ENCODE data around the gene MAN2A2.
"Not testable (repeated sequence)": the region's sequence is repeated elsewhere in the genome, so short reads cannot be mapped to it uniquely, and the experiment has no call there.

The MAN2A2 gene

DNA sequence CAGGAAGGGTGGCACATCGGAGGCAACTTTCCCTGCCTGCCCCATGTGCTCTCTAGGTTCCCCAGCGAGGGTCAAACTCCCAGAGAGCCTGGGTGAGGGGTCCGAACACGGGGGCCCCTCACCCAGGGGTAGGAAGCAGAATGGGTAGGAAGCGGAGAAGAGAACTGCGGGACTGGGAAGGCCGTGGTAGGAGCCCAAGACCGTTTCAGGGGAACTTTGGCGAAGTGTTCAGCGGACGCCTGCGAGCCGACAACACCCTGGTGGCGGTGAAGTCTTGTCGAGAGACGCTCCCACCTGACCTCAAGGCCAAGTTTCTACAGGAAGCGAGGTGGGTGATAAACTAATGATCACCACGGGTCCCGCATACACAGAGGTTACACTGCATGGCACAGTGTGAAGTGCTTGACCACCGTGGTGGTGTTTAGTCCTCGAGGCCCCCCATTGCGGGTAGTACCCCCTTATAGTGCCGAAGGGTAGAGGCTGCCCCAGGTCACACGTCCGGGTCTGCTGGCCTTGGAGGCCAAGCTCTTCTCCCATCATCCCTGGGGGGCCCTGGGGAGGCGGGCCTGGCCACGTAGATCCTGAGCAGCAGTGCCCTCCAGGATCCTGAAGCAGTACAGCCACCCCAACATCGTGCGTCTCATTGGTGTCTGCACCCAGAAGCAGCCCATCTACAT is 10.5 kb upstream of the MAN2A2 start:
- Histone ChIP-seq H4K12ac (ENCODE audit: low read depth, low read length) (no peak overlapping the region), H2AK5ac (ENCODE audit: low read length) (no peak overlapping the region), H3K14ac (ENCODE audit: low read length) (no peak overlapping the region), H3K18ac (ENCODE audit: low read length) (no peak overlapping the region), H3K23ac (ENCODE audit: low read length) (no peak overlapping the region), H2BK120ac (ENCODE audit: insufficient read depth, low read length, poor library complexity) (no peak overlapping the region), H3K27ac (ENCODE audit: low read depth, low read length) (no peak overlapping the region), H2AFZ (ENCODE audit: insufficient read depth, low read length, poor library complexity) (no peak overlapping the region), H2BK12ac (ENCODE audit: low read length) (no peak overlapping the region), H2BK5ac (ENCODE audit: low read depth, low read length, poor library complexity) (no peak overlapping the region), H3K36me3 (ENCODE audit: control insufficient read depth in 1 of 2, insufficient read depth in 2 of 2, low read length in 2 of 2) (peaks cover 59 to 61% of the 10 kb centered on the region in 2 experiments), H3K9ac (ENCODE audit: low read length) (no peak overlapping the region), H3K4me2 (ENCODE audit: low read length) (no peak overlapping the region), H4K8ac (ENCODE audit: low read depth, low read length) (no peak overlapping the region), H3K9me3 (ENCODE audit: insufficient read depth, low read depth, low read length) (peaks cover 4% of the 10 kb centered on the region), H4K91ac (ENCODE audit: low read depth, low read length) (no peak overlapping the region), H3K27me3 (ENCODE audit: insufficient read depth, low read length) (no peaks in the 10 kb centered on the region), H3K4me3 (ENCODE audit: low read depth, low read length) (no peak overlapping the region), H3K79me1 (ENCODE audit: low read length) (no peaks in the 10 kb centered on the region), H3K4me1 (ENCODE audit: control insufficient read depth in 1 of 2, insufficient read depth in 2 of 2, low read length in 2 of 2) (no peaks in the 10 kb centered on the region), H3K4ac (ENCODE audit: low read depth, low read length) (no peak overlapping the region), H3K79me2 (ENCODE audit: control insufficient read depth, insufficient read depth, low read length, poor library complexity) (no peaks in the 10 kb centered on the region)
- no peak for DNase-seq
- WGBS (ENCODE audit: extremely low coverage, insufficient coverage, insufficient read length), result no CpG with 5 or more reads among the region's 29 CpGs

DNA sequence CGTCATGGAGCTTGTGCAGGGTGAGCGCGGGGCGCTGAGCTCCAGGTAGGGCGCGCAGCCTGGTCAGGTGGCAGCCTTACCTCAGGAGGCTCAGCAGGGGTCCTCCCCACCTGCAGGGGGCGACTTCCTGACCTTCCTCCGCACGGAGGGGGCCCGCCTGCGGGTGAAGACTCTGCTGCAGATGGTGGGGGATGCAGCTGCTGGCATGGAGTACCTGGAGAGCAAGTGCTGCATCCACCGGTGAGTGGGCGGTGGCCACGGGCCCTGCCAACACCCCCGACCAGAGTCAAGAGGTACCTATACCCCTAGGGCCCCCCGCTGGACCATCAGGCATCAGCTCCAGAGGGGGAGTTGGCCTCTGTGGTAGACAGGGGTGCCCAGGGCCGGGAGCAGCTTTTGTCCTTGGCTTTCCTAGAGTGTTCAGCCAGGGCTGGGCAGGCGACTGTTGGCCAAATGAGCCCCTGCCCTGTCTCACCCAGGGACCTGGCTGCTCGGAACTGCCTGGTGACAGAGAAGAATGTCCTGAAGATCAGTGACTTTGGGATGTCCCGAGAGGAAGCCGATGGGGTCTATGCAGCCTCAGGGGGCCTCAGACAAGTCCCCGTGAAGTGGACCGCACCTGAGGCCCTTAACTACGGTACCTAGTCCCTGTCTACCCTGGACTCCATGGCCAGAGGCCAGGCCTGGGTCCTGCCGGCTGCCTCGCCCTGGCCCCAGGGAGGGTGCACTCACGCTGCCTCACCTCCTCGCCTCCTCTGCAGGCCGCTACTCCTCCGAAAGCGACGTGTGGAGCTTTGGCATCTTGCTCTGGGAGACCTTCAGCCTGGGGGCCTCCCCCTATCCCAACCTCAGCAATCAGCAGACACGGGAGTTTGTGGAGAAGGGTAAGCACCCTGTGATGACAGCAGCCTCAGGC is 9.7 kb upstream of the MAN2A2 start:
- WGBS (ENCODE audit: extremely low coverage, insufficient coverage, insufficient read length), result no CpG with 5 or more reads among the region's 33 CpGs
- Histone ChIP-seq H3K79me2 (ENCODE audit: control insufficient read depth, insufficient read depth, low read length, poor library complexity) (no peaks in the 10 kb centered on the region), H2BK12ac (ENCODE audit: low read length) (no peak overlapping the region)

DNA sequence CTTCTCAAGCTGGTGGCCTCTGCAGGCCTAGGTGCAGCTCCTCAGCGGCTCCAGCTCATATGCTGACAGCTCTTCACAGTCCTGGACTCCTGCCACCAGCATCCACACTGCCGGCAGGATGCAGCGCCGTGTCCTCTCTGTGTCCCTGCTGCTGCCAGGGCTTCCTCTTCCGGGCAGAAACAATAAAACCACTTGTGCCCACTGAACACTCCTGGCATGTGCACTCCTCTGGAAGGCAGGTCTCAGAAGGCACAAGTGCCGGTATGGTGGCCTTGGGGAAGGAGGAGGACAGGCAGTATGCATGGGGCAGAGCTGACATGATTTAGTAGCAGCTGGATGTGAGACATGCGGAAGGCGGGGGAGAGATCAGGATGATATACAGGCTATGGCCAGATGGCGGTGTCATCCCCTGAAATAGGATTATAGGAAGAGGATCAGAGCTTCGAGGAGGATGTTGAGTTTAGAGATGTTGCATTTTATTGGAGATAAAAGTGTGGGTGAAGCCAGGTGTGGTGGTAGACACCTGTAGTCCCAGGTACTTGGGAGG is 7.5 kb upstream of the MAN2A2 start:
- no peak overlapping the region for H3K4ac ChIP-seq (ENCODE audit: low read depth, low read length)
- no peak overlapping the region for H3K4me3 ChIP-seq (ENCODE audit: low read depth, low read length)
- H2AFZ ChIP-seq (ENCODE audit: insufficient read depth, low read length, poor library complexity), result no peak overlapping the region
- H3K9me3 ChIP-seq (ENCODE audit: insufficient read depth, low read depth, low read length), result peaks cover 2% of the 10 kb centered on the region
- no peak overlapping the region for H4K8ac ChIP-seq (ENCODE audit: low read depth, low read length)
- H3K23ac ChIP-seq (ENCODE audit: low read length), result no peak overlapping the region
- H4K12ac ChIP-seq (ENCODE audit: low read depth, low read length), result no peak overlapping the region
- H3K9ac ChIP-seq (ENCODE audit: low read length), result no peak overlapping the region
- no peaks in the 10 kb centered on the region for H3K79me1 ChIP-seq (ENCODE audit: low read length)
- H2BK12ac ChIP-seq (ENCODE audit: low read length), result no peak overlapping the region
- no peak overlapping the region for H4K91ac ChIP-seq (ENCODE audit: low read depth, low read length)
- H3K4me1 ChIP-seq (ENCODE audit: control insufficient read depth in 1 of 2, insufficient read depth in 2 of 2, low read length in 2 of 2), result no peaks in the 10 kb centered on the region
- H3K14ac ChIP-seq (ENCODE audit: low read length), result no peak overlapping the region
- H3K79me2 ChIP-seq (ENCODE audit: control insufficient read depth, insufficient read depth, low read length, poor library complexity), result no peaks in the 10 kb centered on the region
- peaks cover 43 to 45% of the 10 kb centered on the region in 2 experiments for H3K36me3 ChIP-seq (ENCODE audit: control insufficient read depth in 1 of 2, insufficient read depth in 2 of 2, low read length in 2 of 2)
- H3K27ac ChIP-seq (ENCODE audit: low read depth, low read length), result no peak overlapping the region
- no peak overlapping the region for H3K4me2 ChIP-seq (ENCODE audit: low read length)
- DNase-seq, result no peak
- no peak overlapping the region for H3K18ac ChIP-seq (ENCODE audit: low read length)
- no peak overlapping the region for H2AK5ac ChIP-seq (ENCODE audit: low read length)
- H2BK120ac ChIP-seq (ENCODE audit: insufficient read depth, low read length, poor library complexity), result no peak overlapping the region
- WGBS (ENCODE audit: extremely low coverage, insufficient coverage, insufficient read length), result no CpG with 5 or more reads among the region's 10 CpGs
- H3K27me3 ChIP-seq (ENCODE audit: insufficient read depth, low read length), result no peaks in the 10 kb centered on the region
- no peak overlapping the region for H2BK5ac ChIP-seq (ENCODE audit: low read depth, low read length, poor library complexity)

More for the DNA sequence above, 9.7 kb upstream of the MAN2A2 start:
- H3K4me3 ChIP-seq (ENCODE audit: low read depth, low read length), result no peak overlapping the region
- no peak overlapping the region for H4K12ac ChIP-seq (ENCODE audit: low read depth, low read length)
- no peak overlapping the region for H2BK120ac ChIP-seq (ENCODE audit: insufficient read depth, low read length, poor library complexity)
- H3K9ac ChIP-seq (ENCODE audit: low read length), result no peak overlapping the region
- peaks cover 4% of the 10 kb centered on the region for H3K9me3 ChIP-seq (ENCODE audit: insufficient read depth, low read depth, low read length)
- no peaks in the 10 kb centered on the region for H3K4me1 ChIP-seq (ENCODE audit: control insufficient read depth in 1 of 2, insufficient read depth in 2 of 2, low read length in 2 of 2)
- no peak overlapping the region for H3K18ac ChIP-seq (ENCODE audit: low read length)
- H2AFZ ChIP-seq (ENCODE audit: insufficient read depth, low read length, poor library complexity), result no peak overlapping the region
- H3K23ac ChIP-seq (ENCODE audit: low read length), result no peak overlapping the region
- no peak overlapping the region for H3K4ac ChIP-seq (ENCODE audit: low read depth, low read length)
- H3K79me1 ChIP-seq (ENCODE audit: low read length), result no peaks in the 10 kb centered on the region
- no peak overlapping the region for H3K4me2 ChIP-seq (ENCODE audit: low read length)
- H4K91ac ChIP-seq (ENCODE audit: low read depth, low read length), result no peak overlapping the region
- no peak overlapping the region for H2BK5ac ChIP-seq (ENCODE audit: low read depth, low read length, poor library complexity)
- no peaks in the 10 kb centered on the region for H3K27me3 ChIP-seq (ENCODE audit: insufficient read depth, low read length)
- H3K14ac ChIP-seq (ENCODE audit: low read length), result no peak overlapping the region
- H2AK5ac ChIP-seq (ENCODE audit: low read length), result no peak overlapping the region
- H3K27ac ChIP-seq (ENCODE audit: low read depth, low read length), result no peak overlapping the region
- no peak for DNase-seq
- no peak overlapping the region for H4K8ac ChIP-seq (ENCODE audit: low read depth, low read length)
- H3K36me3 ChIP-seq (ENCODE audit: control insufficient read depth in 1 of 2, insufficient read depth in 2 of 2, low read length in 2 of 2), result peaks cover 59 to 61% of the 10 kb centered on the region in 2 experiments

DNA sequence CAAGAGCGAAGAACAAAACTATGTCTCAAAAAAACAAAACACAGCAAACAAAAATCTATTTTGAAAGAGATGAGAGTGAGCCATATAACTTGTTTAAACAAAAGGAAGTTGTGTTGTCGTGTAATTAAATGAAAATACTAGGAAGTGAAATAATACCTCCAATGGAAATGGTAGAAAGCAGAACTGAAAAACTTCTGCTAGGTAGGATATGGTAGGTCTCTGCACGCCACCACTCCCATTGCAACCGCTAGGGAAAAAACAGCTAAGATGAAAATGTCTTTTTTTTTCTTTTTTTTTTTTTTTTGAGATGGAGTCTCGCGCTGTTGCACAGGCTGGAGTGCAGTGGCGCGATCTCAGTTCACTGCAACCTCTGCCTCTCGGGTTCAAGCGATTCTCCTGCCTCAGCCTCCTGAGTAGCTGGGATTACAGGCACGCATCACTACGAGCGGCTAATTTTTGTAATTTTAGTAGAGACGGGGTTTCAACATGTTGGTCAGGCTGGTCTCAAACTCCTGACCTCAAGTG is 5.9 kb upstream of the MAN2A2 start:
- not testable (repeated sequence) for H2AK5ac ChIP-seq (ENCODE audit: low read length)

More for the DNA sequence above, 5.9 kb upstream of the MAN2A2 start:
- DNase-seq; H3K14ac ChIP-seq (ENCODE audit: low read length); H3K4ac ChIP-seq (ENCODE audit: low read depth, low read length); H4K8ac ChIP-seq (ENCODE audit: low read depth, low read length); H3K9me3 ChIP-seq (ENCODE audit: insufficient read depth, low read depth, low read length); H3K9ac ChIP-seq (ENCODE audit: low read length); H4K91ac ChIP-seq (ENCODE audit: low read depth, low read length); H2BK120ac ChIP-seq (ENCODE audit: insufficient read depth, low read length, poor library complexity); H2BK5ac ChIP-seq (ENCODE audit: low read depth, low read length, poor library complexity); H3K4me3 ChIP-seq (ENCODE audit: low read depth, low read length); H3K27me3 ChIP-seq (ENCODE audit: insufficient read depth, low read length); H3K27ac ChIP-seq (ENCODE audit: low read depth, low read length); H3K79me2 ChIP-seq (ENCODE audit: control insufficient read depth, insufficient read depth, low read length, poor library complexity); H3K4me2 ChIP-seq (ENCODE audit: low read length); H3K23ac ChIP-seq (ENCODE audit: low read length); H3K79me1 ChIP-seq (ENCODE audit: low read length); H4K12ac ChIP-seq (ENCODE audit: low read depth, low read length); H3K4me1 ChIP-seq (ENCODE audit: control insufficient read depth in 1 of 2, insufficient read depth in 2 of 2, low read length in 2 of 2); H2BK12ac ChIP-seq (ENCODE audit: low read length); H3K18ac ChIP-seq (ENCODE audit: low read length); H2AFZ ChIP-seq (ENCODE audit: insufficient read depth, low read length, poor library complexity): not testable (repeated sequence)
- no CpG with 5 or more reads among the region's 14 CpGs for WGBS (ENCODE audit: extremely low coverage, insufficient coverage, insufficient read length)
- H3K36me3 ChIP-seq (ENCODE audit: control insufficient read depth in 1 of 2, insufficient read depth in 2 of 2, low read length in 2 of 2), result peaks cover 28 to 31% of the 10 kb centered on the region in 2 experiments
